Stimulated activated CD4-positive, alpha-beta T cell treated with anti-CD3 and anti-CD28 coated beads, Interleukin-4, amount 100 ng/mL, for 24 hours (primary cell): ENCODE data around the gene NUF2.
"Not testable (repeated sequence)": the region's sequence is repeated elsewhere in the genome, so short reads cannot be mapped to it uniquely, and the experiment has no call there.

Experiments used
- DNase-seq: peaks from one replicate; pipeline ENCODE4 v3.0.0-alpha.2; 2020

Gene NUF2

DNA sequence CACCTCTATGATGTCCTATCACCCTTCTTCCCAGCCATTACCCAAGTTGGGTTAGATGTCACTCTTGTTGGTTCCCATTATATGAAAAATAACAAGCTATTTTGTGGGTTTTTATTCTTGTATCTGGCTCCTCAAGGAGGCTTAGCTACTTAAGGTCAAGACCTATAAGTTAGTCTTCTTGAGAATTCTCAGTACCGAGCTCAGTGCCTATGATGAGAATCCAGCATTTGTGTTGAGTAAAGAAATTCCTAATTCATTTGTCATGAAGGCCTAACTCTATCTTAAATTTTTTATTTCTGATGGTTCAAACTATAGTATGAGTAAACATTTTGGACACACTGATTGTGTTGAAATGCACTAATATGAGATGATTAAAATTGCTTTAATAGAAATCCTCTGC is 15.9 kb downstream of the NUF2 start:
- no peak for DNase-seq

DNA sequence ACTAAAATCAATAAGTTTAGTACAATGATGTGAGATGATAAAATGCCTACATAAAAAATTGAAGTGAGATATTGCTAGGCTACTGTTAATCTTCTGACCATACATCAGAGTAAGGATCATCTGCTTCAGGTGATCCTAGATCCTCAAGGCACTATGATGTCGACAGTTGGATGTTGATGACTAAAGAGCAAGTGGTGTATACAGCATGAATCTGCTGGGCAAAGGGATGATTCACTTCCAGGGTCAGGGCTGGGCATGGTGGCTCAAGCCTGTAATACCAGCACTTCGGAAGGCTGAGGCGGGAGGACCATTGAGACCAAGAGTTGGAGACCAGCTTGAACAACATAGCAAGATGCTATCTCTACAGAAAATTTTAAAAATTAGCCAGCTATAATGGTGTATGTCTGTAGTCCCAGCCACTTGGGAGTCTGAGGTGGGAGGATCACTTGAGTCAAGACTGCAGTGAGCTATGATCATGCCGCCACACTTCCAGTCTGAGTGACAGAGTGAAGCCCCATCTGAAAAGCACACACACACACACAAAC is 24.6 kb downstream of the NUF2 start:
- no peak for DNase-seq

DNA sequence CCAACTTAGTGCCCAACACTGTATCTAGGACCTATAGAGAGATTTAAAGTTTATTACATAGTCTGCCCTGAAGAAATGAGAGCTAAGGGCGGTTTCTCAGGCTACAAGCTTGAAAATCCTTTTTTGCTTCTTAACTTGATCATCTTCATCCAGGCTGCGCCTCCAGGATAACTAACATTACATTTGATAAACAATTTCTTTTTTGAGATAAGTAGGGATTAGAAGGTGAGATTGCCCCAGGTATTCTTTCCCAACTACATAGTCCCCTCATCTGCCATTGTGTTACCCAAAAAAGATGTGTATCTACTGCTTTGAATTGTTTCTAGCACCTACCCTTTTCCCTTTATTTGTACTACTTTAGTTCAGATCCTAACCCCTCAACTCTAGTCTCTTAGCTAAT is 25.4 kb downstream of the NUF2 start:
- no peak for DNase-seq

DNA sequence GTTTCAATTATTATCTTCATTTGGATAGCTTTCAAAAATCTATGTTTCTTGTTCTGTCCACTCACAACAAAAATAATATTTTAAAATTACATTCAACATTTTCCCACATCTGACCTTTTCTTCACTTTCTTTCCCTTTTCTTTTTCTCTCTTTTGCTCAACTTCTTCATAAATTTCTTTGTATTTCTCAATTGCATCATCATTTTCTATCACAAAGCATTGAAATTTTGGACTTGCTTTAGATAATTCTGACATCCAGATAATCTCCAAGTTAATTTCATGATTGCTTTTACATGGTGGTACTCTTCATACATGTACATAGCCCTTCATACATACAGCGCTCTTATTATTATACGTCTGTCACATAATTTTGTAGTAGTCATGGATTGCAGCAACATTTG is 30.2 kb downstream of the NUF2 start:
- DNase-seq, result no peak

DNA sequence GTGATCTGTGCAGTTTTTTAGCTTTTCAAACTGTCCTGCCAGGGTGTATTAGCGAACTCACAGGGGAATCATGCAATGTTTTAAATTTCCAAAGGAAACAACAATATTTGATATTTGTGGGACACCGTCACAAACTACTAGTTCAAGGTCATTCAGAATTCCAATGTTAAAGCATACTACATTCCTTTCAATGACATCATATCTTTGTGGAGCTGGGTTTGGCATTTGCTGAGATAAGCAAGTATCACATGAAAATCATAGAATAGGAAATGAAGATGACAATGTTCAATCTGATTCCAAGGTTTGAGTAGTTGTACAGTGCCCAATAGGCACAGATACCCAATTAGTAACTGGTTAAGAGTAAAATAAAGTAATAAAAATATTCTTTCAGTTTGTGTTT is 35.6 kb downstream of the NUF2 start:
- DNase-seq, result no peak

DNA sequence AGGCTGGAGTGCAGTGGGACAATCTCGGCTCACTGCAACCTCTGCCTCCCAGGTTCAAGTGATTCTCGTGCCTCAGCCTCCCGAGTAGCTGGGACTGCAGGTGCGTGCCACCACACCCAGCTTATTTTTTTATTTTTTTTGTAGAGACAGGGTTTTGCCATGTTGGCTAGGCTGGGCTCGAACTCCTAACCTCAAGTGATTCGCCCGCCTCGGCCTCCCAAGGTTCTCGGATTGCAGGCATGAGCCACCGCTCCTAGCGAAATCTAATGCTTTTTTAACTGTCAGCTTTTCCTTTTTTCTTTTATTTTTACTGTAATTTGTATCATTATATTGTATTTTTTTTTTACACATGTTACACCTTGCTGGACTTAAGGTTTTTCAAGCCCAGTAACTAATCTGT is 36.4 kb downstream of the NUF2 start:
- not testable (repeated sequence) for DNase-seq

DNA sequence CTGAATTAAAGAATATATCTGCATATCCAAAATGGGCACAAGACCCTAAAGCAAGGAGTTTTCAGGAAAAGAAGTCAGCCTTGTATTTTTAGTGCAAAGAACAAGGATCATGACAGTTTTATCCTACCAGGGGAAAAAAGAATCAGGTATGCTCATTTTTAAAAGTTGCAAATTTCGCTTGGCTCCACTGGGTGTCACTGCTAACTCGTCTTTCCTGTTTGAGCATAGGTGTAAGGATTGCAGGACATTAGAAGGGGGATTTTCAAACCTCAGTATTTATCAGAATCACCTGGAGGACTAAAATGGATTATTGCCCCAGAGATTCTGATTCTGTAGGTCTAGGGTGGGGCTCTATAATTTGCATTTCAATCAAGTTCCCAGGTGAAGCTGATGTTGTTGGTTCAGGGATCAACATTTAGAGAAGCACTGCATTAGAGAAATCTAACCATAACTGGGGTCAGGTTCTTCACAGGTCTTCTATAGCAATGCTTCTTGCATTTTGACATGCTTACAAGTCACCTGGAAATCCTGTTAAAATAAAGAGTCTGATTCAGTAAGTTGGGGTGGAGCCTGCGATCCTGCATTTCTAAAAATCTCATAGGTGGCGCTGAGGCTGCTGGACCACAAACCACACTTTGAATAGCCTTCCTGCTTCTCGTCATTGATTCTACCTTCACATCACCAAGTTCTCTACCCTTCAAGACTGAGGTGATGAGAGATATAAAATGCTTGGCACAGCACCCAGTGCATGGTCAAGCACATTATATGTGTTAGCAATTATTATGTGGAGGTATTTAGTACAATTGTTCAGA is 39.6 kb downstream of the NUF2 start:
- no peak for DNase-seq

DNA sequence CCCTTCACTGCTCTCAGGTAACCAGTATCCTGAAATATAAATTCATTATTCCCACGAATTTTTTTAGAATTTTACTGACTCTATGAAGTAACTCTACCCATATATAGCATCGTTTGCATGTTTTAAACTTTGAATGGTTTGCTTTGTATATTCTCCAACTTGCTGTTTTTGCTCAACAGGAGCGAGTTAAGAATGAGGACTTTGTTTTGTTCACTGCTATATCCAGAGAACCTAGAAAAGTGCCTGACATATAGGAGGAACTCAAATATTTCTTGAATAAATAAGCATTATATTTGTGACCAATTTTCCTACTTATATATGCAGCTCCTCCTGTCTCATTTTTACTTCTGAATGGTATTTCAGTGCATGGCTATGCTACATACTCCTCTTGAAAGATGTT is 43.4 kb downstream of the NUF2 start:
- DNase-seq, result no peak

DNA sequence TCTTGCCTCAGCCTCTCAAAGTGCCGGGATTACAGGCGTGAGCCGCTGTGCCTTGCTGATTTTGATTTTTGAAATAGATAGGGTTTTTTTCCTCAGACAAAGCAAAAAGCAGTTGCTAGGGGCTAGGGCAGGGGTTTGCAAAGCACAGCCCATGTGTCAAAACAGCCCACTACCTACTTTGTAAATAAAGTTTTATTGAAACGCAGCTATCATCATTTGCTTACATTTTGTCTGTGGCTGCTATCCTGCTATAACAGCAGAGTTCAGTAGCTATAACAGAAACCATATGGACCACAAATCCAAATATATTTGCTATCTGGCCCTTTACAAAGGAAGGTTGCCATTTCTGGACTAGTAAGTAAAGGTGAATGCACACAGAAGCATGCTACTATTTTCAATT is 44.8 kb downstream of the NUF2 start:
- DNase-seq, result no peak

DNA sequence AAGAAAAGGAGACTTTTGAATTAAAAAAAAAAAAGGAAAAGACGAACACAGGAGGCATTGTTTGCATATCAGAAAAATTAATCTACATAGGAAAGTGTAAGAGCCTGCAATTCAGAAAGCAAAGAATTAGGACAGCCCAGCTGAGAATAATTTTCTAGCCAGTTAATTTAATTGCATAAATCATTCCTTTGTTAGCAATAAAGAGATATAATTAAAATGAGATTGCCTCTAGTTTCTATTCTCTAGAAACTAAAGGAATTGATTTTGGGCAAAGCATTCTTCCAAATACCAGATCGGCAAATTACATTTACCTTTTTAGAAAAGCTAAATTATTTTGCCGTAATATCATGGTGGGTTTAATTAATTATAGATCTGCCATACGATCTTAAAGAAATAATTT is 46.0 kb downstream of the NUF2 start:
- no peak for DNase-seq

DNA sequence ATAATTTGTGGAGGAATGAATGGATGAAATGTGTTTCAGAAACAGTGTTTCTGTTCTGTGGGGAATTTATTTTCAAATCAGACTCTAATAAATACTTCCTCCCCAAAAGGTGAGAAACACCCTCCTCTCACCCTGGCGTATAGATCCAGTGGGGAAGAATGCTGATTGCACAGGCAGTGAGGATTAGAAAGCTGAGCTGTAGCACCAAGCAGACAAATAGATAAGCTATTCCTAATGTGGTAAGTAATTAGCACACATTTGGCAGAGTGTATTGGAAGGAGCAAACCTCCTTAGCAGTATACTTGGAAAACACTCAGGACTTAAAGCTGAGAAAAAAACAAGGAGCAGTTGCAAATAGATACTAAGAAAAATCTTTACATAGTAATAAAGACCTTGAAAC is 50.8 kb downstream of the NUF2 start:
- DNase-seq, result no peak

DNA sequence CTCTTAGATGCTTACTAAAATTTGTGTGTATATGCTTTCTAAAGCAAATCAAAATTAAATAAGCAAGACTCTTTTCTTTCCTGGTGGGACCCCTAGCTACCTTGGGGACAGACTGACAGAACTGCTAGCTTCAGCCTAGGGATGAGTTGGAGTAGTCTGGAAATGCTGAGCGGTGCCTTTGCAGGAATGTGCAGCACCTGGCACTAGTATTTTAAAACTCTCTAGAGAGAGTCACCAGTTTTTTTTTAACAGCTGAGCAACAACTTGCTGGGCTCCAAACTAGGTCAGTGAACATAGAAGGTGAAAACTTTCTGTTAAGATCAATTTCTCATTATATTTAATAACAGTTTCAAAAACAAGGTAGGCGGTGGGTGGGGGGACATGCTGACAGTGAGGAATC is 56.8 kb downstream of the NUF2 start:
- no peak for DNase-seq

DNA sequence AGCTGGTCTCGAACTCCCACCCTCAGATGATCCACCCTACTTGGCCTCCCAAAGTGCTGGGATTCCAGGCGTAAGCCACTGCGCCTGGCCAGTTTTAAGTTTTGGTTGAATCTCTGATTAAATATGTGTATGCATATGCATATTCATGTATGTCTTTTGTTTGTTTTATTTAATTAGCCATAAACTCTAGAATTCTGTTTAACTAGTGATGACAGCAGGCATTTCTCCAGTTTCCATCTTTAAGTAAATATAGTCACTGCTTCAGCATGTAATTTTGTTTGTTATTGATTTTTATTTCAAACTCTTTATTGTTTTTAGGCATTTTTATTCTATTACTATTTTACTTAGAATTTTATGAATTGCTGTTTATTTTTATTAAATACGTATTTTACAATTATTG is 58.0 kb downstream of the NUF2 start:
- no peak for DNase-seq

DNA sequence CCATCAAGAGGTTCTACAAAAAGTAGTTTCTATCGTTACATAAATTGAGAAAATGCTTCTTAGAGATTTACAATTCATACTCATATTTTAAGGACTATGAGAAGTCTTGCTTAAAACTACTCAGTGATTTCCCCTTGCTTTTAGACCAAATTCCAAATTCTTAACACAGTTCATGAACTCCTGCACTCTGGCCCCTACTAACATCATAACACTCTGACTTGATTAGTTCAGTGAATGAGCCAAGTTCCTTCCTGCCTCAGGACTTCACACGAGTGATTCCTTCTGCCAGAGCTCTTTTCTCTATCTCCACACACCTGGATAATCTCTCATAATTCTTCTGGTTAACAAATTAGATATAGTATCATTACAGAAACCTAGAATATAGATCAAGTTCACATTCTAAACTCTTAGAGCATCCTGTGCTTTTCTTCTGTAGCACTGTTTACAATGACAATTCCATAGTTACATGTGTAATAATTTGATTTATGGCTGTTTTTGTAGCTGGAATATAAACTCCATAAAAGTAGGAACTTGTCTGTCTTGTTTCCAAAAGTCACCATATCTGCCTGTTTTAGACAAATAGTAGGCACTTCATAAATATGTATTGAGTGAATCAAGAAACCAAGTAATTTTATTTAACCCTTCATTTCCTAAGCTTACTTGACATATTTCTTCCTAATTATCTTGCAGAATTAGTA is 59.9 kb downstream of the NUF2 start:
- no peak for DNase-seq

DNA sequence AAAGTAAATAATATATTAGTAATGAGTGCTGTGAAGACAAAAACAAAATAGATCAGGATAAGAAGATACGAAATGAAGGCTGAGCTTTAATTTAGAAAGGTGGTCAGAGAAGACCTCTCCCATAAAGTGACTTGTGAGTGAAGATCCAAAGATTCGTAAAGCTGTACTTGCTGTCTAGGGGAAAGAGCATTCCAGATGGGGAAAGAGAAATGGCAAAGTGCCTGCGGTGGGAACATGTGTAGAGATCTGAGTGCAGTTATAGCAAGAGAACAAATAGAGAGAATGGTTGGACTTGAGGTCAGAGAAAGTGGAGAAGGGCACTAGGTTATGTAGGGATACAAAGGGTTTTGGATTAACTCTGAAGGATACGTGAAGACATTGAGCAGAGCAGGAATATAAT is 60.6 kb downstream of the NUF2 start:
- no peak for DNase-seq

DNA sequence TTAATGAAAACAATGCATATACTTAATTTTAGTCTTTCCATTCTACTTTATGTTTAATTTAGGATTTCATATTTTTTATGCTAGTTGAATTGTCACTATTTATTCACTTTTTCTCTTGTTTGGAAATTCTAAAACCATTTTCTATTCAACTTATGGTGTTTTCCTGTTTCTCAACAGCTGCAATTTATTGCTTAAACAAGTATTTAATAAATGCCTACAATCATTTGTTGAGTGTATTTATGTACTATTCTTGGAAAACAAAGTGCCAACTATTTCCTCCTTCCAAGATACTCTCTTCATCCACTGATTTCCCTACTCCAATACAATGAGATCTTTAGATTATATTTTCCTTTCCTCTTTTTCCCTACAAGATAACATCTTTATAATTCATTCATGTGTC is 65.4 kb downstream of the NUF2 start:
- no peak for DNase-seq

DNA sequence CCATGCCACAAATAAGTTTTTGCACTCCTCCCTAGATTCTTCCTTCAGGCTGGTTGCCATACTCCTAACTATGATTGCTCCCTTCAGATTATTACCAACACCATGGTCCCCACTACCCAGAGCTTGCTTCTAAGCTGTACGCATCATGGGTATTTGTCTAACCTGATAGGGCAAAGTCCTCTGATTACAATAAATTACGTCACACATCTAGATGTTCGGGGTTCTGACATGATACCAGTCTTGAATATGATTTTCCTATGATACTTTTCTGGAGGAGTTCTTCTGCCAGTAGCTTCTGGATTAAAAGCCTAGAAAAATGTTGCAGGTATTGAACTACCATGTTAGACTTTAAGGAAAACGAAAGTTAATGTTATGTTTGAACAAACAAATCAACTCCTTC is 67.2 kb downstream of the NUF2 start:
- no peak for DNase-seq

DNA sequence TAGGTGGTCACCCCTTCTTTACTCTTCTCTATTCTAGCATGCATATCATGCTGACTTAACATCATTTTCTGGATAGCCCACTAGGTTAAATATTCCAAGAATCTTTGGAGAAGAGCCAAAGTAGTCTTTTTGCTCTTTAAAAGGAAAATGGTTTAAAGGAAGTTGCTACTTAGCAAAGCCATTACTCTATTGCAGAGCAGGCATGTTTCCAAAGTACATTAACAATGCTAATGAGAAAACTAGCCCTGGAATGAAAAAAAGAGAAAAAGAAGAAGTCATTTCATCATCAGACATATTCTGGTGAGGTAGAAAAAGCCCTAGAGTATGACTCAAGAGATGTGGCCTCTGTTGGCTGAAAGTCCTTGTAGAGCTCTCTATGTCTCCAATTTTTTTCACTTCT is 74.0 kb downstream of the NUF2 start:
- no peak for DNase-seq

DNA sequence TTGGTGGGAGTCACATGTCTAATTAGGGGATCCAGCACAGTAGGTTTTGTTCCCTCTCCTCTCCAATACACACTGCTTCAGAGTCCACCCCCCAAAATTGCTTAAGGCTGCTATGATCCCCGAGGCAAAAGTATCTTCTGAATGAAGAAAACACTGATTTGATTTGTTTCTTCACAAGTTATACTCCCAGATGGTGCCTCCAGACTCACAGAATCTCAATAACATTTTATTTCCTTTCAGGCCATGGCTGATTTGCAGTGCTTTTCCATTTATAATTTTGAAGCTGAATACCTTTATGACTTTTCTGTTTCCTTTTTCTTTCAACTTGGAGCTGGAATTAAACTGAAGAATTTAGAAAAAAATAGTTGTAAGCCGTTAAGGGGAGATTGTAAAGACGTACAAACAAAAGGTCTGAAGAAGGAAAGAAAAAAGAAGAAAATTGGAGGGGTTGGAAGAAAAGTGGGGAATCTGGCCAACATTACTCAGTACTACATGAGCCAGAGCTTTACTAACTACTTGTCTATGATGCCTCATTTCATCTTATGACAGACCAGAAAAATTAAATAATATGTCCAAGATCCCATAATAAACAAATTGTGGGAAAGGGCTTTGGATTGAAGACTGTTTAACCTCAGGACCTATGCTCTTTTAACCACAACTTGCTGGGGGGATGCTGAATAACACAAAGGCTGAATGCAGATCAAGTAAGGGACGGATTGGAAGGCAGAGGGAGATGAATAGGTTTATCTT is 75.9 kb downstream of the NUF2 start:
- DNase-seq, result no peak

DNA sequence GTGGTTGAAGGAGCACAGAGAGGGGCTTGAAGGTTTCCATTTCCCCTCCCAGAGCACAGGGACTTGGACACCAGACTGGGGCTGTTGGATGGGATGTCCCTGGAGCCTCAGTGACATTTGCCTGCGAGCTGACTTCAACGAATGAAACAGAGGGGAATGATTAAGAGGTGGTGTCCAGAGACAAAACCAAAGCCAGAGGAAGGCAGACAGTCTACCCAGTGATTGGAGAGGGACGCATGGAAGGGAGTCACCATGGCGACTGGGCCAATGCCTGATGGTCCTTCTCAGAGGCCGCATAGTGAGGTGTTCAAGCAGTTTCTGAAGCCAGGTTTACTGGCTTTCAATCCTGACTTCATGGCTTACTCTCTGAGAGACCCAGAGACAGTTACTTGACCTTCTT is 77.2 kb downstream of the NUF2 start:
- DNase-seq, result no peak

DNA sequence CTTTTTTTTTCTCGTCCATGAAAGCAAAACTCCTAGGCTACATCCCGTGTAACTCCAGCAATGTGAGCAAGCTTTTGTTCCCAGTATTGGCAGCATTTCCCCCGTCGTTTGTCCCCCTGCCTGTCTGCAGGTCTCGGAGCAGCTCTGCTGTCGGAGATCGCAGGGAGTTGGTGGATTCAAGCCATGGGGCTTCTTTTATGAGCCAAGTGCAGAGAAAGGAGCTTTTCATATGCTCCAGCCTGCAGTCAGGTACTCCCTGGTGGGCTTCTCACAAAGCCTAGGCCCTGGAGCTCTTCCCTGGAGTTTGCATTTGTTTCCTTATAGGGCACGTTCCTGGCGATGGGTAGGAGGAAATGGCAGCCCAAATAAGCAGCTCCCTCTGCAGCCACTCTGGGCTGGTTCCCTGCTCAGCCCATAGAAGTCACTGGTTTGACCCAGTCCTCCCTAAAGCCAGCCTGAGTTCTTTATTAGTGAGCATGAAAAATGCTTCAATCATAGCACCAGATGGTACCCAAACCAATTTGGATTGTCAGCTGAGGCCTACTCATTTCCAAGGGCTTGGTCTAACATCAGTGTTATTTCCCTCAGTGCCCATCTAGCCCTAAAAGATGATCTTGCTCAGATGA is 78.3 kb downstream of the NUF2 start:
- no peak for DNase-seq

DNA sequence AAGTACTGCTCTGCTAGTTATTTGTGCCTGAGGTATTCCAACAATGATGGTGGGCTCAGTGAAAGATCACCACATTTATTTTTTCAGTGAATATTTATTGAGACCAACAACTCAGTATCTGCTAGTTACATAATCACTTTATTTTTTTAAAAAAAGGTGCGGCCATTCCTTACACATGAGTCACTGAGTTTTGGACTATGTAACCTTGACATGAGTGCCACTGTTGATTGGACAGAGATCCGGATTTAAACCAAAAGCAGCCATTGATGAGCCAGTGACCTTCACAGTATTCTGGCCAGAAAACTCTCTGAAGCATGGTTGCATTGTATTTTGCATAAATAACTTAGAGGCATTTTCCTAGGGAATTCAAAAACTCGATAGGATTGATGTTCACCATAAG is 79.5 kb downstream of the NUF2 start:
- DNase-seq, result no peak
